SH-SY5Y (cell line): Measurements from ENCODE around the gene SIRT7.

ENCODE experiments used
- GATA2 ChIP-seq: IDR thresholded peaks from 2 replicates; pipeline ENCODE4 v1.6.1; 2011; ENCODE audit warnings: mild to moderate bottlenecking, low read depth, low read length
- GATA3 ChIP-seq: IDR thresholded peaks from 2 replicates; pipeline ENCODE4 v1.6.1; 2011; ENCODE audit warnings: low read depth, mild to moderate bottlenecking, low read length, moderate library complexity

DNA sequence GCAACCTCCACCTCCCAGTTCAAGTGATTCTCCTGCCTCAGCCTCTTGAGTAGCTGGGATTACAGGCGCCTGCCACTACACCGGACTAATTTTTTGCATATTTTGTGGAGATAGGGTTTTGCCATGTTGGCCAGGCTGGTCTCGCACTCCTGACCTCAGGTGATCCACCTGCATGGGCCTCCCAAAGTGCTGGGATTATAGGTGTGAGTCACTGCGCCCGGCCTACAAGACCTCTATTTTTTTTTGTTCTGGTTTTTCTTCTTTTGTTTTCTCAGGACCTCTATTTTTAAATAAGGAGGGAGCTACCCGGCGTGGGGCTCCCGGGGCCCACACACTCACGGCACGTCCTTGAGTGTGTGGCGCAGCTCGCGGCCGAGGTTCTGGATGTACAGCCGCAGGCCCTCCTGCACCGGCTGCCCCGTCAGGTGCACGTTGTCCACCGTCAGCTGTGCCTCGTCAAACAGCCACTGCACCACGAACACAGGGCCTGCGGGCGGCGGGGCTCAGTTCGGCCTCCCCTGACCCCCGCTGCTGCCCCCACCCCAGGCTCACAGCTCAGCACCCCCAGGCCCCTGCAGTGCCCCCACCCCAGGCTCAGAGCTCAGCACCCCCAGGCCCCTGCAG lies 37.2 kb upstream of the SIRT7 start:
- no peak for TF ChIP-seq GATA3
- TF ChIP-seq GATA2, result no peak
